Upper lobe of left lung (tissue), 6 donors: Measurements from ENCODE around the gene MPRIP. TPM values are rescaled to one million over a fixed set of nuclear protein-coding genes. Genes with fewer than 3 reads are reported as not detected.

ENCODE experiments used
- ATAC-seq, 2 donors: fragments of 200-7000 bp; cut with Tn5 transposase; one replicate each; pipeline ENCODE4 v1.9.1; 2022; ENCODE audit warnings: mild to moderate bottlenecking in 2 of 2, moderate library complexity in 2 of 2; ENCODE audit not compliant: low FRiP score in 2 of 2
- DNase-seq, 2 donors: peaks; one replicate each; pipeline ENCODE4 v3.0.0-alpha.2; 2019 to 2020
- H3K27ac ChIP-seq, 4 donors: fragments of 200-600 bp; sonication (generic); one replicate each; pipeline ENCODE4 v1.5.1; 2016 to 2019
- H3K27me3 ChIP-seq, 4 donors: fragments of 200-600 bp; sonication (generic); one replicate each; pipeline ENCODE4 v1.5.1; 2017 to 2019
- H3K36me3 ChIP-seq, 4 donors: fragments of 200-600 bp; sonication (generic); one replicate each; pipeline ENCODE4 v1.5.1; 2016 to 2019
- H3K4me1 ChIP-seq, 4 donors: fragments of 200-600 bp; sonication (generic); one replicate each; pipeline ENCODE4 v1.5.1; 2018 to 2019
- H3K4me3 ChIP-seq, 4 donors: fragments of 200-600 bp; sonication (generic); one replicate each; pipeline ENCODE4 v1.5.1; 2017 to 2019; ENCODE audit warnings: mild to moderate bottlenecking in 2 of 4, moderate library complexity in 1 of 4
- H3K9me3 ChIP-seq, 4 donors: fragments of 200-600 bp; sonication (generic); one replicate each; pipeline ENCODE4 v1.5.1; 2018 to 2019
- EP300 ChIP-seq, 4 donors: sonication (generic); formaldehyde crosslinking; IDR thresholded peaks; one replicate each; pipeline ENCODE4 v1.5.1; 2017; ENCODE audit warnings: antibody characterized with exemption in 4 of 4, control low read depth in 2 of 4
- POLR2A ChIP-seq, 4 donors: fragments of 450-650 bp; IDR thresholded peaks; one replicate each; pipeline ENCODE4 v1.5.1; 2016 to 2017; ENCODE audit warnings: antibody characterized with exemption in 4 of 4, mild to moderate bottlenecking in 2 of 4
- POLR2AphosphoS5 ChIP-seq, 2 donors: sonication (generic); formaldehyde crosslinking; IDR thresholded peaks; one replicate each; pipeline ENCODE4 v1.5.1; 2017; ENCODE audit warnings: antibody characterized with exemption in 2 of 2
- WGBS, 2 donors: methylation state at CpG; one replicate each; pipeline ENCODE4 v1.1.5; 2017 to 2018; 5-methylcytosine and 5-hydroxymethylcytosine counted together
- total RNA-seq, 6 donors: library from RNA; depleted of rRNA in 4 of 6; stranded (reverse); fragments of >200 nt in 4 of 6; gene quantifications; one replicate each; pipeline versions ENCODE4 v1.1.0 to v1.2.1, GENCODE V29; 2016 to 2021
- TF ChIP-seq, protein P1 (sequence below), 6 experiments: fragments of 450-650 bp in 4 of 6; fragments of 200-600 bp in 2 of 6; sonication (generic) in 2 of 6; IDR thresholded peaks; one replicate each; pipeline ENCODE4 v1.5.1; 2016 to 2019; ENCODE audit warnings: antibody characterized with exemption in 6 of 6
- donor health status: DM: no; HTN: no; CAD: no; lungs with moderate emphysema.
- donor health status: DM: no; HTN: yes; CAD: no; lungs with severe emphysema.

MPRIP gene
- total RNA-seq, 6 donors from 2014 or later, result 201 to 380 (median 285) TPM

- Histone ChIP-seq H3K9me3 (no peaks in the 10 kb centered on the region), H3K36me3 (no peaks in the 10 kb centered on the region), H3K4me1 (peaks cover 58 to 80% (median 70%) of the 10 kb centered on the region in 4 donors), H3K27ac (peak overlapping the region in 3 of 4 donors; percentile 52 to 73 (median 61)), H3K27me3 (no peaks in the 10 kb centered on the region), H3K4me3 (no peak overlapping the region)
- WGBS, 2 donors, result 91% methylated on average over 15 of the region's 15 CpGs
- no peak for ATAC-seq
- TF ChIP-seq POLR2A (IDR thresholded peaks at IDR 0.05) (no peak), EP300 (IDR thresholded peaks at IDR 0.05) (no peak), POLR2AphosphoS5 (IDR thresholded peaks at IDR 0.05) (no peak)
- TF ChIP-seq, protein P1, sequence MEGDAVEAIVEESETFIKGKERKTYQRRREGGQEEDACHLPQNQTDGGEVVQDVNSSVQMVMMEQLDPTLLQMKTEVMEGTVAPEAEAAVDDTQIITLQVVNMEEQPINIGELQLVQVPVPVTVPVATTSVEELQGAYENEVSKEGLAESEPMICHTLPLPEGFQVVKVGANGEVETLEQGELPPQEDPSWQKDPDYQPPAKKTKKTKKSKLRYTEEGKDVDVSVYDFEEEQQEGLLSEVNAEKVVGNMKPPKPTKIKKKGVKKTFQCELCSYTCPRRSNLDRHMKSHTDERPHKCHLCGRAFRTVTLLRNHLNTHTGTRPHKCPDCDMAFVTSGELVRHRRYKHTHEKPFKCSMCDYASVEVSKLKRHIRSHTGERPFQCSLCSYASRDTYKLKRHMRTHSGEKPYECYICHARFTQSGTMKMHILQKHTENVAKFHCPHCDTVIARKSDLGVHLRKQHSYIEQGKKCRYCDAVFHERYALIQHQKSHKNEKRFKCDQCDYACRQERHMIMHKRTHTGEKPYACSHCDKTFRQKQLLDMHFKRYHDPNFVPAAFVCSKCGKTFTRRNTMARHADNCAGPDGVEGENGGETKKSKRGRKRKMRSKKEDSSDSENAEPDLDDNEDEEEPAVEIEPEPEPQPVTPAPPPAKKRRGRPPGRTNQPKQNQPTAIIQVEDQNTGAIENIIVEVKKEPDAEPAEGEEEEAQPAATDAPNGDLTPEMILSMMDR (IDR thresholded peaks at IDR 0.05), result no peak
- peak in 1 of 2 donors; percentile 14 for DNase-seq
These were observed 8.4 kb downstream of the MPRIP start for GRCh38 chr17:17050346-17051345.

DNA sequence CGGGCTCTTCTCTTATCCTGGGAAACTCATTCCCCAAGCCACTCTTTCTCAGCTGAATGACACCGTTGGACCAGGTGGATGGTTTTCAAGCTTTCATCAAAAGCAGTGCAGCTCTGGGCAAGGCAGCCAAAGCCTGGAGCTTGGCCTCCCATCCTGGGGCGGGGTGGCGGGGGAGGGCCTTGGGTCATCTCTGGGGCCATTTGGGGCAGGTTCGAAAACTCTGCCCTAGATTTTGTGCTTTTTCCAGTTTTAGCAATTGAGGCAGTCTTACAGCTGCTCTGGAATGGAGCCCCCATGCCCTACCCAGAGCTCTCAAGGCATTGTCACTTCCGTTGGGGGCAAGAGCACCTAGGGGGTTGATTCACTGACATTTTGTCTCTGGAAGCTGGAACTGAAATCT lies 9.1 kb downstream of the MPRIP start:
- H3K9me3 ChIP-seq, result no peaks in the 10 kb centered on the region
- TF ChIP-seq POLR2AphosphoS5 (IDR thresholded peaks at IDR 0.05) (no peak), EP300 (IDR thresholded peaks at IDR 0.05) (no peak), POLR2A (IDR thresholded peaks at IDR 0.05) (no peak)
- TF ChIP-seq, protein P1 (IDR thresholded peaks at IDR 0.05), result no peak
- DNase-seq, result peak in 1 of 2 donors; percentile 4
- peak overlapping the region; percentile 52 to 73 (median 60) for H3K27ac ChIP-seq
- H3K4me3 ChIP-seq, result no peak overlapping the region
- peaks cover 58 to 80% (median 70%) of the 10 kb centered on the region in 4 donors for H3K4me1 ChIP-seq
- WGBS, 2 donors, result 78 to 88% methylated on average over 5 to 6 of the region's 6 CpGs
- no peak for ATAC-seq
- no peaks in the 10 kb centered on the region for H3K36me3 ChIP-seq
- H3K27me3 ChIP-seq, result no peaks in the 10 kb centered on the region

DNA sequence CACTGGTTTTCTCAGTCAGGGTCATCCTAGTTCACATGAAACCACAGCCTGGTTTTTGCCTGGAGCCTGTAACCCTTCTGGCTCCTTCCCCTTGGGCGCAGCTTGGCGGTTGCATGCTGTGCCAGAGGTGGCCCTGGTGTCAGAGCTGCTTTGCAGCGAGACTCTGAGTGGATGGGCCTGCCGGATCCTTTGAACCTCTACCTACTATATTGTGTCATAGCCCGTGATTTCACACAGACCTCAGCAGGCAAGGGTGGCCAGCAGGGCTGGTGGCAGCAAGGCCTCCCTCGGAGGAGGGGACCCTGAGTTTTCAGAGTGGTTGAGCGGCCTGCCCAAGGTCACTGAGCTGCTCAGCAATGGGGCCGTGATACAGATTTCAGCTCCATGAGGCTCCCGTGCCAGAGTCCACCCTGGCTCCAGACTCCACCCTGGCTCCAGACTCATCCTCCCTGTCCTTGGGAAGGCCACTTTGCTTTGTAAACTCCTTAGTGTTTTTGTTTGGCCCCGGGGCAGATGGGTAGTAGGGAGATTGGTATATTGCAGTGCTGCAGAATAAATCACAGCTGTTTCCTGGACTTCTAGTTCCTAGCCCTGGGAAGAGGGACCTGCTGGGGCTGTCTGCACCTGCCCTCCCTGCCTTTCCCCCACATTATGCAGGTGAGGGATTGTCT lies 9.7 kb downstream of the MPRIP start:
- WGBS, 2 donors, result 10 to 56% methylated on average over 2 to 10 of the region's 10 CpGs
- TF ChIP-seq, protein P1 (IDR thresholded peaks at IDR 0.05), result no peak
- TF ChIP-seq EP300 (IDR thresholded peaks at IDR 0.05) (no peak), POLR2A (IDR thresholded peaks at IDR 0.05) (no peak)

DNA sequence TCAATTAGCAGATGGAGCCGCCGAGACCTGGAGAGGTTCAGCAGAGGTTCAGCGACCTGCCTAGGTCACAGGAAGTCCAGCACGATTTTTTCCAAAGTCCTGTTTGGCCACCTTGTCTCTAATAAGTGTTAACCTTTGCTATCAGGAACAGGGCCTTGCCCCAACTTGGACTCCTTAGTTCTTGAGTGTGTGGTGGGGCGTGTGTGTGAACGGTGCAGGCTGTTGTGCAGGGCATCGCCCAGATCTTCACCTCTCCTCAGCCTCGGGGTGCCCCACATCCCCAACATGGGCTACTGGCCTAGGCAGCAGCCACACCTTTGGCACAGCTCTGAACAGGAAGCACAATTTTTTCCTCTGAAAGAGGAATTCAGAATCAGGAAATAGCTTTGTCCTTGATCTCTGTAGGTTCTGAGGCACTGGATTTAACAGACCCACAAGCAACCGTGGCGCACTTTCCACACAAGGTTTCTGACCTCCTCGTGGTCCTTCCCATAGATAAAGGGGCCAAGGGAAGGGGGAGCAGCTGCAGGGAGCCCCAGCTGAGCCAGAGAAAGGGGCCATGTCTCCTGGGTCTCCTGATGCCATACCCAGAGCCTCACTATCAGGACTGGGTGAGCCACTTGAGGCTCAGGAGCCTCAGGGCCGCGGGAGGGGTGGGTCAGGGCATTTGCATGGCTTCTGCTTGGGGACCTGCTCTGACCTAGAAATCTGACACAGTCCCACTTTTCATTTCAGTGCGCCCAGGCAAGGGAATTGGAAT lies 10.4 kb downstream of the MPRIP start:
- Histone ChIP-seq H3K4me3 (no peak overlapping the region), H3K4me1 (peaks cover 57 to 87% (median 72%) of the 10 kb centered on the region in 4 donors), H3K9me3 (no peaks in the 10 kb centered on the region), H3K27me3 (no peaks in the 10 kb centered on the region), H3K36me3 (peaks cover 0 to 4% (median 0%) of the 10 kb centered on the region in 4 donors), H3K27ac (peak overlapping the region; percentile 52 to 73 (median 60))
- peak in 1 of 2 donors; percentile 32 for DNase-seq
- peak; percentile 18 to 23 for ATAC-seq
- WGBS, 2 donors, result 37 to 55% methylated on average over 9 to 14 of the region's 14 CpGs
- TF ChIP-seq EP300 (IDR thresholded peaks at IDR 0.05), result no peak
- TF ChIP-seq, protein P1 (IDR thresholded peaks at IDR 0.05), result no peak
- no peak for TF ChIP-seq POLR2AphosphoS5 (IDR thresholded peaks at IDR 0.05)
- TF ChIP-seq POLR2A (IDR thresholded peaks at IDR 0.05), result no peak

More for the DNA sequence above, 9.7 kb downstream of the MPRIP start:
- DNase-seq (peak in 1 of 2 donors; percentile 21), ATAC-seq (peak in 1 of 2 donors; percentile 21)
- Histone ChIP-seq H3K4me3 (no peak overlapping the region), H3K36me3 (no peaks in the 10 kb centered on the region), H3K27ac (peak overlapping the region; percentile 52 to 73 (median 60)), H3K9me3 (no peaks in the 10 kb centered on the region), H3K27me3 (no peaks in the 10 kb centered on the region), H3K4me1 (peaks cover 62 to 85% (median 73%) of the 10 kb centered on the region in 4 donors)
